GM18519 (cell line): Measurements from ENCODE around the gene MLX.
"Not testable (repeated sequence)": the region's sequence is repeated elsewhere in the genome, so short reads cannot be mapped to it uniquely, and the experiment has no call there.

Experiments
- ATAC-seq: cut with Tn5 transposase; IDR thresholded peaks from one replicate; pipeline ENCODE4 v1.9.1; 2021; ENCODE audit warnings: mild to moderate bottlenecking, moderate library complexity; ENCODE audit not compliant: unreplicated experiment, low FRiP score

The MLX gene

GRCh38 chr17:42613699-42614295 lies 46.9 kb downstream of the MLX start:
- ATAC-seq = no peak

GRCh38 chr17:42617956-42618431 lies 51.1 kb downstream of the MLX start:
- no peak for ATAC-seq

- peak; percentile 47 for ATAC-seq
These were observed 51.7 kb downstream of the MLX start for GRCh38 chr17:42618442-42619150.

GRCh38 chr17:42621987-42622386 lies 55.1 kb downstream of the MLX start:
- not testable (repeated sequence) for ATAC-seq
